ACHN (cell line): ENCODE results near the gene KDM5B.
"Not testable (repeated sequence)": the region's sequence is repeated elsewhere in the genome, so short reads cannot be mapped to it uniquely, and the experiment has no call there.

Experiments
- DNase-seq: peaks from one replicate; pipeline ENCODE4 v3.0.0-alpha.2; 2015
- in situ Hi-C: cut with HindIII; loops from 2 replicates; pipeline ENCODE4 v1.10.0; 2017; ENCODE audit warnings: low sequenced_read_pairs, low pct_ligation_motif_present, low pct_unique_long_range_greater_than_20kb

The KDM5B gene

DNA sequence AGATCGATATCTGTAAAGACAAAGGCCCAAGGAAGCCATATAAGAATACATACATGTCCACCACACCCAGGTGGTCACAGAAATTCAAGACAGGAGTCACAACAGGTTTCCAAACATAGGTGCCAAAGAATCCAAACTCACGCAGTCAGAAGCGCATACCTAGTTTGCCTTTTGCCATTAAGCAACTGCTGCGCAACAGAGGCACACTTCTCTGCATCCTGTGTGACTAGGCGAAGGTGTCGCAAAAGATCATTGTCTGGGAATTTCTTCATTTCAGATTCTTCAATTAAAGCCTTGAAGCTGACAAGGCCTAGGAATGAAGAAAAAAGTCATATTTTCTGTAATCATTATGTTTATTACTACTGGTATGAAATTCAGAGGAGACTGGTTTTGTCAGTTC, 65.7 kb downstream of the KDM5B start:
- no peak for DNase-seq
- in situ Hi-C loops: loop anchor here (25.0 kb wide), 1 partner anchor 120 kb away; no protein-coding TSS in a partner anchor

DNA sequence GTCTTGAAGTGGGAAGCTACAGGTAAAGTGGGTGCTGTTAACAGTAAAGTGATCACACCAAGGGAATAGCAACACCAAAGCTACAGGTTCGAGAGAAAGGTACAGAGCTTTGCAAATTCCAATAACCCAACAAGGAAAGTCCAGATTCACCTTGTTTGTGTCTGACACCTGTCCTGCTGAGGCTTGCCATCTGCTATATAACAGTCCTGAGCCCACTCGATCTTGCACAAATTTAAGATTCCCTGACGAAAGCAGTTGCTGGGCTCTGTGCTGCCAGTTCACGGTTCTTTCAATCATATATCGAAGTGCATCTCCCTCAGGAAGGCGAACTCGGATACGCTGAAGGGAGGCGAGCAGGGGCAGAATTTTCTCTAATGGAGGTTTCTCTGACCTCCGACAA, 75.0 kb downstream of the KDM5B start:
- in situ Hi-C loops: loop anchor here (25.0 kb wide), 1 partner anchor 129 kb away; no protein-coding TSS in a partner anchor
- no peak for DNase-seq

DNA sequence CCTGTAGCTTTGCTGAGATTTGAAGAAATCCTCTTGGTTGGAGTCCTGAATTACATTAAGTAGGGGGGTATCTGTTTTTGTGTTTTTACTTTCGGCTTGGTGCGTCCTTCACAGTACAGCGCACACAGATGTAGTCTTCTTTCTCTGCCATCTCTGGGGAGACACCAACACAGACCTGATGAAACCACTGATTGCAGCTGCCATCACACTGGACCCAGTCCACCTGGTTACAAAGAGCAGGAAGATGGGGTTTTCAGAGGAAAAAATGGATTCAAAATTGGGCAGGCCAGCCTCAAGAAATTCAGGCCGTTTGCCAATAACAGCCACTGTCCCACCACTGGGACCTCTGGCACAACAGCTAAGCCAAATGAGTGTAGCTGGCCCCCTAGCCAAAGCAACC, 79.3 kb downstream of the KDM5B start:
- in situ Hi-C loops: loop anchor here (25.0 kb wide), 1 partner anchor 133 kb away; no protein-coding TSS in a partner anchor
- DNase-seq: no peak

DNA sequence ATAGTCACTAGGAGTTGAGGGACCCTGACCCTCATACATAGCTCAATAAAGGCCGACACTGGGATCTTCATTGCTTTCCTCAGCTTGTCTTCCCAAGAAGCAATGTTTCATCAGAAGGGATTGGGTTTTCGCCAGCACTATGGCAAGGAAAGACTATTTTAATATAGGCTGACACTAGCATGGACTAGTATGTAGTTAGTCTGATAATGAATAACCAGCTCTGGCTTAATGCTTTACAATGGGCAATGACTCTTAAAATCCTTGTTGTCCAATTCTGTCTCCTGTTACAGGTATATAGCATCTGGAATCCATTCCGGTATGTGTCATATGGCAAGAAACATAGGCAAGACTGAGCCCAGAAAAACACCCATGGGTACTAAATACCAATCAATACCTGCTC, 82.7 kb downstream of the KDM5B start:
- in situ Hi-C loops: loop anchor here (25.0 kb wide), 1 partner anchor 137 kb away; no protein-coding TSS in a partner anchor
- peak; percentile 39 for DNase-seq

- DNase-seq: no peak
- in situ Hi-C loops: no loop called here
Measured at GRCh38 chr1:202723708-202724107, 84.5 kb downstream of the KDM5B start.

DNA sequence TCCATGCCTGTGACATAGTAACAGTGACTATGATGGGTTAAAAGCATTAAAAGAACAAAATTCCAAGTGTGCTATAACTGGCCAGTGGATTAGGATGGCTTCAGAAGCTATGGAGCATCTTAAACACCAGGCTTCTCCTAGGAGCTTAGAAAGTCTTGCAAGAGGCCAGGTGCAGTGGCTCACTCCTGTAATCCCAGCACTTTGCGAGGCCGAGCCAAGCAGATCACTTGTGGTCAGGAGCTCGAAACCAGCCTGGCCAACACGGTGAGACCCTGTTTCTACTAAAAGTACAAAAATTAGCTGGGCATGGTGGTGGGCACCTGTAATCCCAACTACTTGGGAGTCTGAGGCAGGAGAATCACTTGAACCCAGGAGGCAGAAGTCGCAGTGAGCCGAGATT, 85.2 kb downstream of the KDM5B start:
- in situ Hi-C loops, DNase-seq: not testable (repeated sequence)

DNA sequence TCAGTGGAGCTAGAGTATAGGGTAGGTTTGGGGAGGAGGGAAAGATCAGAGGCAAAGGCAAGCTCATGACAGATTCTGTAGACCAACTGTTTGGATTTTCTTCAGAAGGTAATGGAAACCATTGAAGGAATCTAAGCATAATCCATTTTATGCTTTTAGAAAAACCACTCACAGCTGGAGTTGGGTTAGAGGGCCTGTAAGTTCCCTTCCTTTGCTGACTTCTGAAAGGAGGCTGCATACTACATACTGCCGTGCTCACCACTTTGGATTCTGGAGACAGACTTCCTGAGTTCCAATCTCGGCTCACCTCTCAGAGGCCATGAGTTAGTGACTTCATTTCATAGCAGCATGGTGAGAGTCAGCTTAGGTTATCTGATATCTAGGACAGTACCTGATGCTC, 91.6 kb downstream of the KDM5B start:
- no peak for DNase-seq
- in situ Hi-C loops: no loop called here

DNA sequence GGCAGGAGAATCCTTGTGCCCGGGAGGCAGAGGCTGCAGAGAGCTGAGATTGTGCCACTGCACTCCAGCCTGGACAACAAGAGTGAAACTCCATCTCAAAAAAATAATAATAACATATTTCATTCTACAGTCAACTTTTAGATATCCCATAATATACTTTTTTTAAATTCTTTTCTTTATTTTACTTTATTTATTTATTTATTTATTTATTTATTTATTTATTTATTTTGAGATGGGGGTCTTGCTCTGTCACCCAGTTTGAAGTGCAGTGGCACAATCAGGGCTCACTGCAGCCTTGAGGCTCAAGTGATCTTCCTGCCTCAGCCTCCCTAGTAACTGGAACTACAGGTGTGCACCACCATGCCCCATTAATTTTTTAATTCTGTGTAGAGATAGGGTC, 94.0 kb downstream of the KDM5B start:
- DNase-seq, in situ Hi-C loops: not testable (repeated sequence)

- no peak for DNase-seq
- in situ Hi-C loops: no loop called here
Measured at GRCh38 chr1:202713110-202713509, 95.1 kb downstream of the KDM5B start.

DNA sequence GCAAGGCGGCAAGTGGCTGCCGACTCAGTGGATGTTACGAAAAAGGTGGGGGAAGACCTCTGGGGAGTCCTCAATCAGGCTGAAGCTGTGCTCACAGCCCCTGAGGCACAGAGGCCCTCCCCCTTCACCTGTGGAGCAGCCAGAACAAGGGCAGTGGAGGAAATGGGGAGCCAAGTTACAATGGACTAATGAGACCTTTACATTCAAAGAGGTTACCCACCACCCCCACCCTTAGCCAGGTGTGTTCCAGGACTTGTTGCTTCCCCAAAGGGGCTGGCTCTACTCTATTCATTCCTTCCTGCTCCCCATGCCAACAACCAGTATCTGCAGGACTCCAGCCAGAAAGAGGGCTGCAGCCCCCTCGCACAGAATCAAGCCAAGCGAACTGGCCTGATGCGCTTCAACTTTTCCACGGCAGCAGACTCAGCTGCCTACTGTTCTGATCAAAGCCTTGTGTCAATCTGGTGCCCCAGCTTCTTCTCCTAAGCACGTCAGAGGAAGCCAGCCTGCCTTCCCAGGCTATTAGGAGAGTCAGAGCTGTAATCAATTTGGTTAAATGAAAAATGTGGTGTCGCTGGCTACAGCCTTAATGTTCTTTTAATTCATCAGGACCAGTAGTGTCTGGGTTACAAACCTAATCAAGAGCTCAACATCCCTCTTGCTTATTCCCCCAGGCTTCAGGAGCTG, 96.1 kb downstream of the KDM5B start:
- DNase-seq: no peak
- in situ Hi-C loops: no loop called here

- in situ Hi-C loops: no loop called here
- DNase-seq: no peak
Measured at GRCh38 chr1:202710070-202711045, 97.9 kb downstream of the KDM5B start, which contains the start of gene SYT2. Gene SYT2 (minus strand): TSS chr1:202710454. CDS start chr1:202605772, 104,682 bp downstream.

- in situ Hi-C loops: no loop called here
- no peak for DNase-seq
Measured at GRCh38 chr1:202709276-202710041, 98.8 kb downstream of the KDM5B start.

DNA sequence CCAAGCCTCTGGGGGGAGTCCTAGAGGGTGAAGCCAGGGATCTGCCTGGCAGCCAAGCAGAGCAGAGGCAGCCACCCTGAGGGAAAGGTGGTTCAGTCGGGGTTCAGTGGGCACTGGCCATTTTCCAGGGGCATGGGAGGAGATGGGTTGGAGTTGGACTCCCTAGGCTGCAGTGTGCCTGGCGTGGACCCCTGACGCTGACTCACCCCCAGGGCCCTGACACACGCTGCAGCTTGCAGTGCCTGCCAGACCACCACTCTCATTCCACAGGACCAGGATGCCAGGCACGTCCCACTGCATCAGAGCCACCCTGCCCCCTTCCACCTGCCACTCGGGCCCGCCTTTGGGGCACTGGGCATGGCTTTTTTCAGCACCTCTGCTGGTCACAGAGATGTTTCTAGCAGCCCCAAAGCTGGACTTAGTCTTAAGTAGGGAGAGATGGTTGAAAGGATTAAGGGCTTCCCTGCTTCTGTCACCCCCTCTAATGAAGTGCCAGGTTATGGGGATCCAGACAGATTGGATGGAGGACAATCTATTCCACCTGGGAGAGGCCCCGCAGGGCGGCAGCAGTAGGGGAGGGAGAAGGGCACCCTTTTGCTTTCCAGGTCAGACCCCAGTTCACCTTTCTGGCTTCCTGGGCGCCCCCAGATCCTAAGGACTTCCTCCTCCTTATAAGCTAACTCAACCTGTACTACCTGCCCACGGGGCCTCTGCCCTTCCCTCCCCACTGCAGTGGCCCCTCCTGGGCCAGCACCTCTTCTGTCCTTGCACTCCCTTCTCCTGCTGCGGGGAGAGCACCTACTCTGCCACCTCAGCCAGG, 99.6 kb downstream of the KDM5B start:
- in situ Hi-C loops: no loop called here

DNA sequence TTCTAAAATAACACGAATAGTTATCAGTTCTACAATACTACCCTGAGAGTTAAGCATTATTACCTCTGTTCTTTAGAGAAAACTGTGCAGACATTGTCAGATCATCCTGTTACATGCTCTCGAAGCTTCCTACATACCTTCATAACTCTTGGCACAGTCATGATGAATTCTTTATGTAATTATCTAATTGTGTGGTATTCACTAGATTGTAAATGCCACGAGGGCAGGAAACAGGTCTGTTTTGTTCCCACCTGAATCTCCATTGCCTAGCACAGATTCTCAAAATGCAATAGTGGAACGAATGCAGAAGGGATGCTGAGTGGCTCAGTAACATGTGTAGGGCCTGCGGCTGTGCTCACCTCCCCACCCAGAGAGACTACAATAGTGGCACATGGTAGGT, 101.4 kb downstream of the KDM5B start:
- no peak for DNase-seq
- in situ Hi-C loops: no loop called here

More for the DNA sequence above, 99.6 kb downstream of the KDM5B start:
- DNase-seq: no peak

GRCh38 chr1:202704601-202705000, 103.6 kb downstream of the KDM5B start:
- no peak for DNase-seq
- in situ Hi-C loops: no loop called here

DNA sequence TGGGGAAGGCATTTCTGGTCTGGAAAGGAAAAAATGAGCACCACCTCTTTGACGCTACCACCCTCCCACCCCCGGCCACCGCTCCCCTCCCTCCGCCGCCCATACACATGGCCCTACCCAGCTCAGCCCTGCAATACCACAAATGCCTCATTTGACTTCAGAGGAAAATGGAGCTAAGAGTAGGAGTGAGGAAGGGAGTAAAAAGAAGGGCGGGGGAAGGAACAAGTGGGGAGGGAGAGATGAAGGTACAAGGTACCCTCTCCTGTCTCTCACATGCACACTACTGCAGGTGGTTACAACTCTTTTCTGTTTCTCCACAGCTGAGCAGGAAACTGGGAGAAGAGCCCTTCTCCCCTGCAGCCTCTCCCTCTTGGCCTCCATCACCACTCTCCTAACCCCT, 105.0 kb downstream of the KDM5B start:
- DNase-seq: no peak
- in situ Hi-C loops: no loop called here

DNA sequence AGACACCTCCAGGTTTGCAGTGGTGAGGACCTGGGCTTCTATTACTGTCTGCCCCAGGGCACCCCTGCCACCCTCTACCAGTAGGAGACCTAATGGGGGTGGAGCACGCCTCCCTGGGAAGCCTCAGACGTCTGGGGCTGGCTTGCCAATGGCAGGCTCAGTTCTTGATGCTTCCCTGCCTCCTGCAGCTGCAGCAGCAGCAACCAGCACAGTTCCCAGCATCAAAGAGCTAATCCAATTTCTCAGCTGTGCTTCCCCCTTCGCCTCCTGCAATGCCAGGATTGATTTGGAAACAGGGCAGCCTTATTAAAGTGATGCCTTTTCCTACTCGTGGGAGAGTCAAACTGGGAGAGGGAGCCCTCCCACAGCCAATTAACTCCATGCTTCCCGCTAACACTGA, 106.1 kb downstream of the KDM5B start:
- no peak for DNase-seq
- in situ Hi-C loops: no loop called here

DNA sequence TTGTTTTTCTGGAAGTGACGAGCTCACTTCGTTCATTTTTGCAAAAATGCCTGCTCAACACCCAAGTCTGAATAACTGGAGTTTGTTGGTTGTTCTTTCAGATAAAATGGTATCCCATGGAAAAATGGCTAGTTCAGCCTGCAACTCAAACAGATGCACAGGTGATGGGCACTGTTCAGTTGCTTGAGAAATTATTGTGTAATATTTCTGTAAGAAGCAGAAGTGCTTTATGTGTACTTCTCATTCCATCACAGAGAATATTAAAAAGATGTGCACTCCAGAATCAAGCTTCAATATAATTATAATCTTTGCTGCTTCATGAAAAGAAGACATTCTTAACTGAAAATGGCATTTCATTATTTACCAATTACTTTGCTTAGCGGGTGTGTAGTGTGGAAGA, 107.0 kb downstream of the KDM5B start:
- in situ Hi-C loops: no loop called here

More for the DNA sequence above, 107.0 kb downstream of the KDM5B start:
- no peak for DNase-seq
